OCI-LY1 (cell line): ENCODE data around the gene CCL28.

ENCODE experiments used
- EZH2 ChIP-seq: fragments of 200-600 bp; sonication (generic), shearing (Covaris generic); IDR thresholded peaks from 2 replicates; pipeline ENCODE4 v1.8.0; 2017; ENCODE audit warnings: borderline replicate concordance, mixed run types, mild to moderate bottlenecking, antibody characterized with exemption, low read length, moderate library complexity, mixed read lengths
- TF ChIP-seq, protein P1 (sequence below): fragments of 200-600 bp; sonication (generic), shearing (Covaris generic); IDR thresholded peaks from 2 replicates; pipeline ENCODE4 v1.5.1; 2017; ENCODE audit warnings: mild to moderate bottlenecking, antibody characterized with exemption, low read length, moderate library complexity, mixed read lengths

DNA sequence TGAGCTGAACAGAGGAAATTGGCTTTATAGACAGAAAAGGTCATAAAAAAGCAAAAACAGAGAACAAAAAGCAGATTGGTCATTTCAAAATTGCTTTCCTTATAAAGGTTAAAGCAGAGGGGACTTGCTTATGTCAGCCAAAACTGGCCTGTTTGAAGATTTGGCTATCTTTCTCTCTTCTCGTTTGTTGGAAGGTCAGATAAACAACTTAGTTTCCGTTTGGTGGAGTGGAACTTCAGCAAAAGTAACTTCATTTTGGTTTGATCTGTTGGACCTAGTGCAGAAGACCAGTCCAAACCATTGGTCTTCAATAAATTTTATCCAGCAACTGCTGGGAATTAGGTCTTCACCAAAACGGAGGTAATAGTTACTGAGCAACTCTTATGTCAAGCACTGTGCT is 53.9 kb downstream of the CCL28 start:
- TF ChIP-seq, protein P1, sequence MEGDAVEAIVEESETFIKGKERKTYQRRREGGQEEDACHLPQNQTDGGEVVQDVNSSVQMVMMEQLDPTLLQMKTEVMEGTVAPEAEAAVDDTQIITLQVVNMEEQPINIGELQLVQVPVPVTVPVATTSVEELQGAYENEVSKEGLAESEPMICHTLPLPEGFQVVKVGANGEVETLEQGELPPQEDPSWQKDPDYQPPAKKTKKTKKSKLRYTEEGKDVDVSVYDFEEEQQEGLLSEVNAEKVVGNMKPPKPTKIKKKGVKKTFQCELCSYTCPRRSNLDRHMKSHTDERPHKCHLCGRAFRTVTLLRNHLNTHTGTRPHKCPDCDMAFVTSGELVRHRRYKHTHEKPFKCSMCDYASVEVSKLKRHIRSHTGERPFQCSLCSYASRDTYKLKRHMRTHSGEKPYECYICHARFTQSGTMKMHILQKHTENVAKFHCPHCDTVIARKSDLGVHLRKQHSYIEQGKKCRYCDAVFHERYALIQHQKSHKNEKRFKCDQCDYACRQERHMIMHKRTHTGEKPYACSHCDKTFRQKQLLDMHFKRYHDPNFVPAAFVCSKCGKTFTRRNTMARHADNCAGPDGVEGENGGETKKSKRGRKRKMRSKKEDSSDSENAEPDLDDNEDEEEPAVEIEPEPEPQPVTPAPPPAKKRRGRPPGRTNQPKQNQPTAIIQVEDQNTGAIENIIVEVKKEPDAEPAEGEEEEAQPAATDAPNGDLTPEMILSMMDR = no peak
- no peak for TF ChIP-seq EZH2
